Thyroid gland (tissue), 4 donors: Measurements from ENCODE around the gene GFRA1.

ENCODE experiments used
- CTCF ChIP-seq, 6 experiments: fragments of 200-600 bp in 3 of 6; fragments of 450-650 bp in 3 of 6; sonication (generic) in 3 of 6; IDR thresholded peaks; one replicate each; pipeline ENCODE4 v1.5.1; 2016 to 2019; ENCODE audit warnings: antibody characterized with exemption in 6 of 6, mild to moderate bottlenecking in 2 of 6, inconsistent platforms in 1 of 6, moderate library complexity in 1 of 6
- POLR2A ChIP-seq, 2 donors: fragments of 450-650 bp; IDR thresholded peaks; one replicate each; pipeline ENCODE4 v1.6.1; 2017; ENCODE audit warnings: antibody characterized with exemption in 2 of 2, mild to moderate bottlenecking in 2 of 2, moderate library complexity in 1 of 2

- TF ChIP-seq CTCF (IDR thresholded peaks at IDR 0.05) (no peak), POLR2A (IDR thresholded peaks at IDR 0.05) (no peak)
These were observed 154.2 kb downstream of the GFRA1 start for GRCh38 chr10:116118847-116119246.
